ENCODE results near the gene ZZZ3. TPM values are rescaled to one million over a fixed set of nuclear protein-coding genes. Genes with fewer than 3 reads are reported as not detected.

ZZZ3 gene
- total and polyA plus RNA-seq, 2 of the 13 experiments (the other 11 are each of a cell fraction or from before 2014, with no cell fraction given), result 18.1 to 50.2 TPM

DNA sequence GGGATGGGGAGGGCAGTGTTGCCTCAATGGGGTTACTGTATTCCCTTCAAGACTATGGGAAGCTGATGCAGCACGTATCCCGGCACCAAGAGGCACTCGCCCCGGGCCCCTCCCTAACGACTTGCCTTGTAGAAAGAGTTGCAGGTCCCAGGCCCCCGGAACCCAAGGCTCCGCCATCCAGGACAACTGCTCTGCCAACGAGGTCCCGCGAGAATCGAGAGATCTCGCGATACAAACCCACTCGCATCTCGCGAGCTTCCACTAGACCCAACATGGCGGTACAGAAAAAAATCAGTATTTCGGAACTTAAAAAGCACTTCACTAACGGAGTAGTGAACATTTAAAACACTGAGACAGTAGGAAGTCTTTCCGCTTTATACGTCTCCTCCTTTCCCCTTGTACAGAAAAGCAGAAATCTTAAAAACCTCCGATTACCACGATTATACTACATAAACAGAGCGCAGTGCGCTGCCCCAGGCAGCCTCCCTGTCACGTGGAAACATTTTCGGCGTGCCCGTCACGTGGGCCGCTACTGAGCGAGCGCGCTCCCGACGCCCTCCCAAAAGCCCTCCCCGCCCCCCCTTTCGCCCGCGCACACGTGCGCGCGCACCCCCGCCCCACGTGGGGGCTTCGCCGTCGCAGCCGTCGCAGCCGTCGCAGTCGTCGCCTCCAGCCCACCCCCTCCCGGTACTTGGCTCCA is at the start of gene ZZZ3 (continued):
- TF ChIP-seq ZNF260 (CRISPR knock-in tag; IDR thresholded peaks at IDR 0.05; ENCODE audit: borderline replicate concordance, low read depth), result no peak
- TF ChIP-seq THAP11 (CRISPR knock-in tag; IDR thresholded peaks at IDR 0.05), result peak; percentile 82
- no peak for TF ChIP-seq ARHGAP35 (CRISPR knock-in tag; IDR thresholded peaks at IDR 0.05; ENCODE audit: borderline replicate concordance)
- TF ChIP-seq FOXK2 (IDR thresholded peaks at IDR 0.05), result peak; percentile 40; the same call in 1 of the 2 replicates
- TF ChIP-seq, protein P1, sequence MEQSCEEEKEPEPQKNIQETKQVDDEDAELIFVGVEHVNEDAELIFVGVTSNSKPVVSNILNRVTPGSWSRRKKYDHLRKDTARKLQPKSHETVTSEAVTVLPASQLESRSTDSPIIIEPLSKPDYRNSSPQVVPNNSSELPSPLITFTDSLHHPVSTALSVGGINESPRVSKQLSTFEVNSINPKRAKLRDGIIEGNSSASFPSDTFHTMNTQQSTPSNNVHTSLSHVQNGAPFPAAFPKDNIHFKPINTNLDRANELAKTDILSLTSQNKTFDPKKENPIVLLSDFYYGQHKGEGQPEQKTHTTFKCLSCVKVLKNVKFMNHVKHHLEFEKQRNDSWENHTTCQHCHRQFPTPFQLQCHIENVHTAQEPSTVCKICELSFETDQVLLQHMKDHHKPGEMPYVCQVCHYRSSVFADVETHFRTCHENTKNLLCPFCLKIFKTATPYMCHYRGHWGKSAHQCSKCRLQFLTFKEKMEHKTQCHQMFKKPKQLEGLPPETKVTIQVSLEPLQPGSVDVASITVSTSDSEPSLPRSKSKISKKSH (CRISPR knock-in tag; IDR thresholded peaks at IDR 0.05; ENCODE audit: borderline replicate concordance), result no peak
- TF ChIP-seq POLR2AphosphoS5 (IDR thresholded peaks at IDR 0.05; ENCODE audit: low read depth, low read length), result peak; percentile 79
- no peak; the same call in 1 of the 2 replicates for TF ChIP-seq ZNF264 (CRISPR knock-in tag; IDR thresholded peaks at IDR 0.05)
- TF ChIP-seq, protein P2, sequence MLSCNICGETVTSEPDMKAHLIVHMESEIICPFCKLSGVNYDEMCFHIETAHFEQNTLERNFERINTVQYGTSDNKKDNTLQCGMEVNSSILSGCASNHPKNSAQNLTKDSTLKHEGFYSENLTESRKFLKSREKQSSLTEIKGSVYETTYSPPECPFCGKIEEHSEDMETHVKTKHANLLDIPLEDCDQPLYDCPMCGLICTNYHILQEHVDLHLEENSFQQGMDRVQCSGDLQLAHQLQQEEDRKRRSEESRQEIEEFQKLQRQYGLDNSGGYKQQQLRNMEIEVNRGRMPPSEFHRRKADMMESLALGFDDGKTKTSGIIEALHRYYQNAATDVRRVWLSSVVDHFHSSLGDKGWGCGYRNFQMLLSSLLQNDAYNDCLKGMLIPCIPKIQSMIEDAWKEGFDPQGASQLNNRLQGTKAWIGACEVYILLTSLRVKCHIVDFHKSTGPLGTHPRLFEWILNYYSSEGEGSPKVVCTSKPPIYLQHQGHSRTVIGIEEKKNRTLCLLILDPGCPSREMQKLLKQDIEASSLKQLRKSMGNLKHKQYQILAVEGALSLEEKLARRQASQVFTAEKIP (CRISPR knock-in tag; IDR thresholded peaks at IDR 0.05; ENCODE audit: borderline replicate concordance), result no peak
- TF ChIP-seq, protein P3, sequence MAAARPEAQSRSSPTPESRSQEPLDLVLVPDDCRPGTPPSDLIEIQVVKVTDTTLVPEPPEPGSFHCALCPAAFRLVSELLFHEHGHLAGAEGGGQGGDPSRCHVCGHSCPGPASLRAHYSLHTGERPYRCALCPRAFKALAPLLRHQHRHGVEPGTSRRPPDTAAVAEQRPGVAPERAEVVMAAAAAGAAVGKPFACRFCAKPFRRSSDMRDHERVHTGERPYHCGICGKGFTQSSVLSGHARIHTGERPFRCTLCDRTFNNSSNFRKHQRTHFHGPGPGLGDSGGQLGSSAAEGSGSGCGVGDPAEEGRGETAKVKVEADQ (CRISPR knock-in tag; IDR thresholded peaks at IDR 0.05; ENCODE audit: borderline replicate concordance), result no peak
- TF ChIP-seq ZNF441 (CRISPR knock-in tag; IDR thresholded peaks at IDR 0.05; ENCODE audit: borderline replicate concordance), result 0 out of 2 replicates have a peak, but pooled peaks have one; percentile 33
- TF ChIP-seq, protein P4, sequence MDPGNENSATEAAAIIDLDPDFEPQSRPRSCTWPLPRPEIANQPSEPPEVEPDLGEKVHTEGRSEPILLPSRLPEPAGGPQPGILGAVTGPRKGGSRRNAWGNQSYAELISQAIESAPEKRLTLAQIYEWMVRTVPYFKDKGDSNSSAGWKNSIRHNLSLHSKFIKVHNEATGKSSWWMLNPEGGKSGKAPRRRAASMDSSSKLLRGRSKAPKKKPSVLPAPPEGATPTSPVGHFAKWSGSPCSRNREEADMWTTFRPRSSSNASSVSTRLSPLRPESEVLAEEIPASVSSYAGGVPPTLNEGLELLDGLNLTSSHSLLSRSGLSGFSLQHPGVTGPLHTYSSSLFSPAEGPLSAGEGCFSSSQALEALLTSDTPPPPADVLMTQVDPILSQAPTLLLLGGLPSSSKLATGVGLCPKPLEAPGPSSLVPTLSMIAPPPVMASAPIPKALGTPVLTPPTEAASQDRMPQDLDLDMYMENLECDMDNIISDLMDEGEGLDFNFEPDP (CRISPR knock-in tag; conservative IDR thresholded peaks at IDR 0.05), result no peak
- peak; percentile 48 for TF ChIP-seq ZNF747 (CRISPR knock-in tag; IDR thresholded peaks at IDR 0.05; ENCODE audit: borderline replicate concordance)
- TF ChIP-seq, protein P5, sequence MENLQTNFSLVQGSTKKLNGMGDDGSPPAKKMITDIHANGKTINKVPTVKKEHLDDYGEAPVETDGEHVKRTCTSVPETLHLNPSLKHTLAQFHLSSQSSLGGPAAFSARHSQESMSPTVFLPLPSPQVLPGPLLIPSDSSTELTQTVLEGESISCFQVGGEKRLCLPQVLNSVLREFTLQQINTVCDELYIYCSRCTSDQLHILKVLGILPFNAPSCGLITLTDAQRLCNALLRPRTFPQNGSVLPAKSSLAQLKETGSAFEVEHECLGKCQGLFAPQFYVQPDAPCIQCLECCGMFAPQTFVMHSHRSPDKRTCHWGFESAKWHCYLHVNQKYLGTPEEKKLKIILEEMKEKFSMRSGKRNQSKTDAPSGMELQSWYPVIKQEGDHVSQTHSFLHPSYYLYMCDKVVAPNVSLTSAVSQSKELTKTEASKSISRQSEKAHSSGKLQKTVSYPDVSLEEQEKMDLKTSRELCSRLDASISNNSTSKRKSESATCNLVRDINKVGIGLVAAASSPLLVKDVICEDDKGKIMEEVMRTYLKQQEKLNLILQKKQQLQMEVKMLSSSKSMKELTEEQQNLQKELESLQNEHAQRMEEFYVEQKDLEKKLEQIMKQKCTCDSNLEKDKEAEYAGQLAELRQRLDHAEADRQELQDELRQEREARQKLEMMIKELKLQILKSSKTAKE (CRISPR knock-in tag; IDR thresholded peaks at IDR 0.05; ENCODE audit: borderline replicate concordance), result no peak
- TF ChIP-seq DMAP1 (CRISPR knock-in tag; IDR thresholded peaks at IDR 0.05), result peak; percentile 93
- TF ChIP-seq ZNF121 (CRISPR knock-in tag; IDR thresholded peaks at IDR 0.05), result no peak
- TF ChIP-seq, protein P6, sequence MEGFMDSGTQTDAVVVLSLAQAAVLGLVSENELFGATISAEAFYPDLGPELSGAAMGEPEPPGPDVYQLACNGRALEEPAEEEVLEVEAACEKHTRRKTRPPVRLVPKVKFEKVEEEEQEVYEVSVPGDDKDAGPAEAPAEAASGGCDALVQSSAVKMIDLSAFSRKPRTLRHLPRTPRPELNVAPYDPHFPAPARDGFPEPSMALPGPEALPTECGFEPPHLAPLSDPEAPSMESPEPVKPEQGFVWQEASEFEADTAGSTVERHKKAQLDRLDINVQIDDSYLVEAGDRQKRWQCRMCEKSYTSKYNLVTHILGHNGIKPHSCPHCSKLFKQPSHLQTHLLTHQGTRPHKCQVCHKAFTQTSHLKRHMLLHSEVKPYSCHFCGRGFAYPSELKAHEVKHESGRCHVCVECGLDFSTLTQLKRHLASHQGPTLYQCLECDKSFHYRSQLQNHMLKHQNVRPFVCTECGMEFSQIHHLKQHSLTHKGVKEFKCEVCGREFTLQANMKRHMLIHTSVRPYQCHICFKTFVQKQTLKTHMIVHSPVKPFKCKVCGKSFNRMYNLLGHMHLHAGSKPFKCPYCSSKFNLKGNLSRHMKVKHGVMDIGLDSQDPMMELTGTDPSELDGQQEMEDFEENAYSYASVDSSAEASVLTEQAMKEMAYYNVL (CRISPR knock-in tag; IDR thresholded peaks at IDR 0.05; ENCODE audit: borderline replicate concordance), result peak; percentile 14; the same call in 1 of the 2 replicates
- TF ChIP-seq ARNT2 (CRISPR knock-in tag; IDR thresholded peaks at IDR 0.05; ENCODE audit: low read depth), result peak; percentile 74; the same call in 1 of the 2 replicates
- TF ChIP-seq ATF1 (CRISPR knock-in tag; IDR thresholded peaks at IDR 0.05), result no peak
- TF ChIP-seq SRSF4 (IDR thresholded peaks at IDR 0.05; ENCODE audit: low read depth, low read length, poor library complexity, severe bottlenecking), result no peak

Data from HepG2 (cell line).